ENCODE measurements around the gene RANBP1.

- TF ChIP-seq CTCF (conservative IDR thresholded peaks at IDR 0.05) (no peak), ZFX (IDR thresholded peaks at IDR 0.05) (no peak)
Measured at GRCh38 chr22:20160041-20160440, 44.1 kb downstream of the RANBP1 start.

Data from C4-2B (cell line).